Fibroblast of lung (primary cell): ENCODE data around the gene CAMK2N2.

ENCODE experiments used
- CTCF ChIP-seq, 2 donors: IDR thresholded peaks in 1 of 2; conservative IDR thresholded peaks in 1 of 2; 1 replicate in 1 of 2; 2 replicates in 1 of 2; pipeline ENCODE4 v1.5.1; 2011 to 2012; ENCODE audit warnings: low read length in 2 of 2, control low read depth in 1 of 2, inconsistent platforms in 1 of 2, low read depth in 1 of 2, mild to moderate bottlenecking in 1 of 2
- EZH2 ChIP-seq: IDR thresholded peaks from 2 replicates; pipeline ENCODE4 v1.5.1; 2012; ENCODE audit warnings: low read length, control low read depth, mild to moderate bottlenecking; ENCODE audit errors: missing control alignments

GRCh38 chr3:184231671-184232070, 29.7 kb downstream of the CAMK2N2 start:
- TF ChIP-seq CTCF (conservative IDR thresholded peaks at IDR 0.05 in 1 of 2, IDR thresholded peaks at IDR 0.05 in 1 of 2; ENCODE audit: low read depth in 1 of 2, low read length in 2 of 2) (no peak), EZH2 (no peak)
